ENCODE measurements around the gene ADAMTS14.

The ADAMTS14 gene

GRCh38 chr10:70691611-70692010, 19.3 kb downstream of the ADAMTS14 start:
- DNase-seq (ENCODE audit: insufficient read length, low spot score): no peak
- no peak for FAIRE-seq

DNA sequence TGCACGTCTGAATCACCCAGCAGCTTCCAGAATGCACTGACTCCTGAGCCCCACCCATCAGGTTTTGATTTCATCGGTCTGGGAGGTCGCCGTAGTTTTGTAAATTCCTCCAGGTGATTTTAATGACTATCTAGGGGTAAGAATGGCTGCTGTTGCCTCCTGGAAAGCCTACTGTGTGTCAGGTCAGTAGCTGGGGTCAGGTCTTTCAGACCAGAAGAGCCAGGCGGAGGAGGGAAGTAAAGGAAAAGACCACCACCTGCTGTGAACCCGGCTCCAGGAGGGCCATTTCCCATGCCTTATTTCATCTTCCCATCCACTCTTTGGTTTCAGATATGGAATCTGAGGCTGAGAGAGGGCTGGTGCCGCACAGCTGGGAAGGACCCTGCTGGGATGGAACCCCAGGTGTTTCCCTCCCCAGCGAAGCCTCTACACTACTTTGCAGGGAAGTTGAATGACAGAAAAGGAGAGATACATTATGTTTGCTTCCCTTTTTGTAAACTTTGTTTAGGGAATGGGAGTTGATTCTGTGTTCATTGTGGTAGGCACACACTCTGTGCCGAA, 19.8 kb downstream of the ADAMTS14 start:
- DNase-seq (ENCODE audit: insufficient read length, low spot score) (no peak), FAIRE-seq (no peak)

GRCh38 chr10:70693619-70694335, 21.5 kb downstream of the ADAMTS14 start:
- FAIRE-seq: no peak
- no peak for DNase-seq (ENCODE audit: insufficient read length, low spot score)

DNA sequence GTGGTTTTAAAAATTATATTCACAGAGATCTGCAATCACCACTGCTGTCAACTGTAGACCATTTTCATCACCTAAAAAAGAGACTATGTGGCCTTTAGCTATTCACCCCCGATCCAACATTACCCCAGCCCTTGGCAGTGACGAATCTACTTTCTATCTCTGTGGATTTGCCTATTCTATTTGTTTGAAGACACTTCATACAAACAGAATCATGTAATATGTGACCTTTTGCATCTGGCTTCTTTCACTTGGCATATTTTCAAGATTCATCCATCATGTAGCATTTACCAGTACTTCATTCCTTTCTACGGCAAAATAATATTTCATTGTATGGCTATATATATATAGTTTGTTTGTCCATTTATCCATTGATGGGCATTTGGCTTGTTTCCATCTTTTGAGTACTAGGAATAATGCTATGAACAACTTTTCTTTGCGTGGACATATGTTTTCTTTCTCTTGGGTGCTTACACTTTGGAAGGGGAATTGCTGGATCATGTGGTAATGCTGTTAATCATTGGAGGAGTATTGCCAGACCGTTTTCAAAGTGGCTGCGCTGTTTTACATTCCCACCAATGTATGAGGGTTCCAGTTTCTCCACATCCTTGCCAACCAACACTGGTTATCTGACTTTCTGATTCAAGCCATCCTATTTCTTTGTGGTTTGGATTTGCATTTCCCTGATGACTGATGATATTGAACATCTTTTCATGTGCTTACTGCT, 22.3 kb downstream of the ADAMTS14 start:
- FAIRE-seq (no peak), DNase-seq (ENCODE audit: insufficient read length, low spot score) (no peak)

GRCh38 chr10:70695241-70696030, 23.1 kb downstream of the ADAMTS14 start:
- DNase-seq (ENCODE audit: insufficient read length, low spot score) (no peak), FAIRE-seq (no peak)

GRCh38 chr10:70698211-70698610, 25.9 kb downstream of the ADAMTS14 start:
- FAIRE-seq (no peak), DNase-seq (ENCODE audit: insufficient read length, low spot score) (no peak)

GRCh38 chr10:70699063-70699658, 26.9 kb downstream of the ADAMTS14 start:
- no peak for FAIRE-seq
- DNase-seq (ENCODE audit: insufficient read length, low spot score): no peak

GRCh38 chr10:70699659-70700174, 27.4 kb downstream of the ADAMTS14 start:
- FAIRE-seq (no peak), DNase-seq (ENCODE audit: insufficient read length, low spot score) (no peak)

GRCh38 chr10:70702190-70702763, 30.0 kb downstream of the ADAMTS14 start:
- no peak for FAIRE-seq
- DNase-seq (ENCODE audit: insufficient read length, low spot score): no peak

DNA sequence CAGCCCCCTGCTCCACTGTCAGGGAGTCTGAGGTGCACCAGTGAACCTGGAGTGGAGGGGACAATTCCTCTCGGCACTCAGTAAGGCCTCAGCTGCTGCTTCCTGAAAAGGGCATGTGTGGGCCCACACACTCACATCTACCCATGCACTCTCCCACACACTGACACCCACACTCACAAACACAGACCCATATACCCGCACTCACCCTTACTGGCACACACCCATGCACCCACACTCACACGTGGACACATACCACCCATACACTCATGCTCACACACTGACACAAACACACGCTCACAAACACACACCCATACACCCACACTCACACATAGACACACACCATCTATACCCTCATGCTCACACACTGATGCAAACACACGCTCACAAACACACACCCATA, 31.9 kb downstream of the ADAMTS14 start:
- no peak for FAIRE-seq

DNA sequence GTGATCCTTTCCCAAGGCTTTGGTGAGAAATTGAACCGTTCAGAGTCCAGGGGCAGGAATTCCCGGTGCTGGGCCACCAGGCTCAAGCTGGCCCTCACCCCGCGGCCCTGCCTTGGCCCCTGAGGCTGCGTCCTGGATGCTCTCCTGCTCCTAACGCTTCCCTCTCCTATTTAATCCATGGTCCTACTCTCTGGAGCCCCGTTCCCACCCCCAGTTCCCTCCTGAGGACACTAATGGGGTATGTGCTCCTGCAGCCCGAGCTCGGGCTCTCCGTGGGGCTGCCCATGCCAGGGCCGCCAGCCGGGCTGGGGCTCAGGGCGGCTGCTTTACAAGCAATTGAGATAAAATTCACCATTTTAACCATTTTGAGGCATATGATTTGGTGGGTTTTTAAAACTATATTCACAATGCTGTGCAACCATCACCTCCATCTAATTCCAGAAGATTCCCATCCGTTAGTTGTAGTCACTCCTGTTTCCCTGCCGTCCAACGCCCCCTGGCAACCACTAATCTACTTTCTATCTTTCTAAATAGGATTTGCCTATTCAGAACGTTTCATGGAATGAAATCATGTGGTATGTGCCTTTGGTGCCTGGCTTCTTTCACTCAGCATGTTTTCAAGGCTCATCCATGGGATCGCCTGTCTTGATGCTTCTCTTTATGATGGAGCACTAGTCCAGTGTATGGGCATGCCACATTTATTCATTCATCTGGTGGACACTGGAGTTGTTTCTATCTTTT, 33.0 kb downstream of the ADAMTS14 start:
- FAIRE-seq (no peak), DNase-seq (ENCODE audit: insufficient read length, low spot score) (no peak)

More for the DNA sequence above, 31.9 kb downstream of the ADAMTS14 start:
- no peak for DNase-seq (ENCODE audit: insufficient read length, low spot score)

- no peak for FAIRE-seq
- DNase-seq (ENCODE audit: insufficient read length, low spot score): no peak
Observed at GRCh38 chr10:70711177-70711576, 38.9 kb downstream of the ADAMTS14 start.

- no peak for FAIRE-seq
- DNase-seq (ENCODE audit: insufficient read length, low spot score): no peak
Observed at GRCh38 chr10:70711911-70712310, 39.6 kb downstream of the ADAMTS14 start.

GRCh38 chr10:70714245-70714644, 41.9 kb downstream of the ADAMTS14 start:
- no peak for FAIRE-seq
- DNase-seq (ENCODE audit: insufficient read length, low spot score): no peak

- no peak for DNase-seq (ENCODE audit: insufficient read length, low spot score)
- FAIRE-seq: no peak
Observed at GRCh38 chr10:70714951-70715350, 42.6 kb downstream of the ADAMTS14 start.

DNA sequence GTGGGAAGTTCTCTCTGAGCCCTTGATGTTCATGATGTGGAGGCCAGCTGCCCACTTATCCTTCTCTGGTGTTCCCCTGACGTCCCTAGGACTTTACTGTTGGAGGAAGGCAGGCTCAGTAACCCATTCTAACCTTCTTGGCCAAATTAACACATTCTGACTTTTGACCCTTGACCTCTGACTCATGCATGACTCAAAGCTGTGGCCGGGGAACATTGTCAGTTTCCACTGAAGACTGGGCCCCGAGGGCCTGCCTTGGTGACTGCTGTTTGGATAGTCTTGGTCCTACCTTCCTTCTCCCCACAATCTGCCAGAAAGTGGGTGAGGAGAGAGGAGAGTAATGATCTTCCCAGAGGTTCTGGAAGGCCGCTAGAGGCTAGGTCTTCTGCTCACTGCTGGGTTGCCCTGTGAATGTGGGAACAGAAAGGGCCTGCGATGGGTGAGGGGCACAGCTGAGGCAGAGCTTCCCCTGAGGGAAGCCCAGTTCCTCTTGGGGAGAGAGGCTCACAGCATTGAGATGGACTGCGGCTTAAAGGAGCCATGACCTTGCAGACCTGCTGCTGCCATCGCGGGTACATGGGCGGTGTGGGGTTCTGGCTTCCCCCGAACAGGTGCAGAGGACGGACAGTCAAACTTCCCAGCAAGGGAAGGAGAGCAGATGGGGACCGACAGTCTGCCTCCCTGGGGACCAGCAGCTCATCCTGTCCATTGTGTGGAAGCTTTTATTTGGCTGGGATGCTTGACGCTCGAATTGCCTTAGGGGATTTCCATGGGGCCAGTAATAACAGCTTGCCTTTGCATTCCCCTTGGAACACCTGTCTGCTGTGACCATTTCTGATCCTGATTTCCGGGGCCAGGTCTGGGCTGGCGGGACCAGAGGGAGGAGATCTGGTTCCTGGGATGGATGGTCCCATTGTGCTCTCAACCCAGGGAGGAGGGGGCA, 43.8 kb downstream of the ADAMTS14 start:
- FAIRE-seq: no peak
- peak; percentile 23 for DNase-seq (ENCODE audit: insufficient read length, low spot score)

DNA sequence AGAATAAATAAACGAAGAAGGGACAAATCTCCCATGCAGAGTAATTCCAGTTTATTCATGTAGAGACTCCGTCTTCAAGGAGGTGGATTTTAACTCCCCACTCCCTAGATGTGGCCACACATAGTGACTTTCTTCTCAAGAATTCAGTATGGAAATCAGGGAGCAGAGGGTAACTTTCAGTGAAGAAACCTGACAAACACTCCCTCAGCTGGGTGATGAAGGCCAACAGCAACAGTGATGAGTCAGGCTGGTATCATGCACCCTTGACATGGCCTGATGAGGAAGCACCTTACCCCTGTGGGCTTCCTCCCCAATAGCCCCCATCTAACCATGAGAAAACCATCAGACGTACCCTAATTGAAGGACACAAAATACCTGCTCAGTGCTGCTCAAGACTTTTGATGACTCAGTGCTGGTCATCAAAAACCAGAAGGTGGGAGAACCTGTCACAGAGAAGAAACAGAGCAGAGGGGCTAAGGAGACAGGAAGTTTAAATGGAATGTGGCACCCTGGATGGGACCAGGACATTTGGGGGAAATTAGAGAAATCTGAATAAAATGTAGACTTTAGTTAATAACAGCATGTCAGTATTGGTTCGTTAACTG, 50.6 kb downstream of the ADAMTS14 start:
- DNase-seq (ENCODE audit: insufficient read length, low spot score): peak; percentile 44
- peak; percentile 51 for FAIRE-seq

DNA sequence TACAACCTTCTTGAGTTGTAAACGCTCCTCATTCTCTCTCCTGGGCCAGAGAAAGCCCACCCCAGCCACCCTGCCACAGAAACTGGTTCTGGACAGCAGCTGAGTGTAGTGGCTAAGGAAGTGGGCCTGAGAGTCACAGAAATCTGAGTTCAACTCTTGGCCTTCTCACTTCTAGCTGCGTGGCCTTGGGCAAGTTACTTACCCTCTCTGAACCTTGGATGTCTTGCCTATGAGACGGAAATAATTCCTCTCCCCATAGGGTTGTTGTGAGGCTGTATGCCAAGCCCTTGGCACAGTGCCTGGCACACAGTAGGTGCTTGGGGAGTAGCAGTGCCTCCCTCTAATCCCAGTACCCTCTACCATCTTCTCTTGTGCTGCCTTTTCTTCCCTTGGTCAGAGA, 51.5 kb downstream of the ADAMTS14 start:
- FAIRE-seq: no peak
- no peak for DNase-seq (ENCODE audit: insufficient read length, low spot score)

All from HTR-8/SVneo (cell line).